ENCODE results near the gene SNW1.
A peak's percentile ranks its signal among the peaks of the same experiment; 100 is the strongest.
"Not testable (repeated sequence)": the region's sequence is repeated elsewhere in the genome, so short reads cannot be mapped to it uniquely, and the experiment has no call there.

Gene SNW1

DNA sequence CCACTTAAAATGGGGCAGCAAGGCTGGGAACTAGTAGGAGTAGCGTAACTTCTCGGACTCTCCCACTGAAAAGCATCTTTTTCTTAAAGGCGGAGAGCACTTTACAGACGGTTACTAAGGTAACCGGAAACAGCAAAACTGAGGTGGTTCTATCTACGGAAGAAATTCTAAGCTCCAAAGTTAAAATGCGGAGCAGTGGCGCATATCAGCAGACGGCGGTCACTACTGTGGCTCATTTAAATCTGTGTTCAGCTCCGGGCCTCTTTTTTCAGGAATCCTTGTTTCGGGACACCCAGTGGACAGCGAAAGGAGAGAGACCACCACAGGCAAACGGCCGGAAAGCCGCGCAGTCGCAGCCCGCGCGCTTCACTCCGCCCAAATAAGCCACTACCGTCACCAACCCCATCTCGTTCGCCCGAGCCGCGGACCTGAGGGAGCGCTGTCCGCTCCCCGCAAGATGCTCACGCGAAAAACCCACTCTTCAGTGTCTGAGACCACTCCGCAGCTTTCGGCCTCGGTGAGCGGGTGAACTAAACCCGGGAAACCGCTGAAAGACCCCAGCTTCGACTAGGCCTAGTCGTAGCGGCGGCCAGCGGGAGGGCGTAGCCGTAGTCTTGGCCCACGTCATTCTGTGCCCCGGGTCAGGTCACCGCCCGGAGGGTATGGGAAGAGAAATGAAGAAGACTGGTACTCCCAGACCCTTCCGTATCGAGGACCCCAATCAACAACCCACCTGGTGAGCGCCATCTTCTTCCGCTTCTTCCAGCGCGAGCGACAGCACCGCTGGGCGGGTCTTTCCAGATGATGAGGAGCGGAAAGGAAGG is at the start of gene SNW1:
SNW1 (minus strand) TSS at position 776 of the 824 bp plus-strand sequence; CDS start at position 747, 29 bp downstream.
- peak; percentile 88 for DNase-seq

DNA sequence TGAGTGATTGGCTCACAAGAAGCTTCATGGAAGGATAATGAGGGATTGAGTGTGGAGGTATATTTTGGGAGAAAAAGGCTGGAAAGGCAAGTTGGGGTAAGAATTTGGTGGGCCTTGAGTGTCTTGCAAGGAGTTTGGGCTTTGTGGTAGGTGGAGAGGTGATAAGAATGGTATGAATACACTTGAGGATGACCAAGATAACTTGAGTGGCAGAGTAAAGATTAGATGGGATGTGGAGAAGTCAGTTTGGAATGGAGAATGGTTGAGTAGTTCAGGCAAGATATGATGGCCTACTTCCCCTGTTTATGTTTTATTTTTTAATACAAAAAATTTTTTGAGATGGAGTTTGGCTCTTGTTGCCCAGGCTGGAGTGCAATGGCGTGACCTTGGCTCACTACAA is 48.1 kb upstream of the SNW1 start:
- no peak for DNase-seq

- no peak for DNase-seq
These were observed 47.3 kb upstream of the SNW1 start for GRCh38 chr14:77808250-77808649.

GRCh38 chr14:77805706-77806105 is 44.8 kb upstream of the SNW1 start:
- DNase-seq: no peak

GRCh38 chr14:77804592-77804991 is 43.6 kb upstream of the SNW1 start:
- no peak for DNase-seq

GRCh38 chr14:77800814-77801213 is 39.9 kb upstream of the SNW1 start:
- no peak for DNase-seq

DNA sequence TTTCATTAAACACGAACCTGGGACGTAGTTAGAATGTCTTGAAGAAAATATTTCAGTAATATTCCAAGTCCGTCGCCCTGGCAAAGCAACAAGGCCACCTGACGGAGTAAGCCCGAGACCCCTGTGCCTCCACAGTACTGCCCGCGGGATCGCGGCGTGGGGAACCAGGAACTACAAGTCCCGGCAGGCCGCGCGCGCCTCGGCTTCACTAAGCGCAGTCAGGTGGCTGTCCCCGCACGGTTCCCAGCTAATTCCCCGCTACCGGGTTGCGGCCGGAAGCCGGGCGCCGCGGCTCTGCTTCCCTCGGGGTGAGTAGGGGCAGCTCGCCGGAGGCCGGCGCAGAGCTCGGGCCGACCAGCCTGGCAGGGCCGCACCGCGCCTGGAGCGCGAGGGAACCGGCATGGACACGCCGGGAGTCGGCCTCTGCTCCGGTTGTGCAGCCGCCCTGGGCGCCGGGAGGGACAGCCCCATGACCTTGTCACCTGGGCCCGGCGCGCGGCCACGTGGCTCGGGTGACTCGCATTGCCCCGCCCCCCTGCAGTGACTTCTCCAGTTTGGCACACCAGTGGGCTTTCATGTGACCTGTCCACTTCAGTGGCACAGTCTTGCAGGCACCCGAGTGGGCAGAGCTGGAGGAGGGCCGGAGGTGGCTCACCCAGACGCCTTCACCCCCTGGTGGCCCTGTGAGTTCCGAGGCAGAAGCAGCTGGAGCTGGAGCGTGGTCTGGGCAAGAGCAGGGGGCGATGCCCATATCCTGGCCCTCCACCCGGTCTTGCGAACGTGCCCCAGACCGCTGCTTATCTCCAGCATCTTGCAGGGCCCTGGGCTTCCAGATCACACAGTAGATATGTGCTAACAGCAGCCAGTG is 39.1 kb upstream of the SNW1 start, which contains the start of gene ADCK1:
ADCK1 (plus strand) TSS at position 247 of the 868 bp plus-strand sequence. CDS start 18,870 bp downstream, outside the sequence.
- DNase-seq: peak; percentile 80

GRCh38 chr14:77799456-77799855 is 38.5 kb upstream of the SNW1 start:
- DNase-seq: not testable (repeated sequence)

- no peak for DNase-seq
These were observed 33.4 kb upstream of the SNW1 start for GRCh38 chr14:77794357-77794756.

DNA sequence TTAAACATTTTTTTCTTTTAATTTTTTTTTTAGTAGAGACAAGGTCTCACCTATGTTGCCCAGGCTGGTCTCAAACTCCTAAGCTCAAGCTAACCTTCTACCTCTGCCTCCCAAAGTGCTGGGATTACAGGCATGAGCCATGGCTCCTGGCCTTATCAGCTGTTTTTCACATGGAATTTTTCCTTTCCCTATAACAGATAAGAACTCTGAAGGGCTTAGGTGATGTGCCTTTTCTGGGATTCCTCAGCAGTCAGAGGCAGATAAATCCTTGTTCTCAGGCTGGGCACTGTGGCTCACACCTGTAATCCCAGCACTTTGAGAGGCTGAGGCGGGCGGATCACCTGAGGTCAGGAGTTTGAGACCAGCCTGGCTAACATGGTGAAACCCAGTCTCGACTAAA is 32.3 kb upstream of the SNW1 start:
- DNase-seq: not testable (repeated sequence)

DNA sequence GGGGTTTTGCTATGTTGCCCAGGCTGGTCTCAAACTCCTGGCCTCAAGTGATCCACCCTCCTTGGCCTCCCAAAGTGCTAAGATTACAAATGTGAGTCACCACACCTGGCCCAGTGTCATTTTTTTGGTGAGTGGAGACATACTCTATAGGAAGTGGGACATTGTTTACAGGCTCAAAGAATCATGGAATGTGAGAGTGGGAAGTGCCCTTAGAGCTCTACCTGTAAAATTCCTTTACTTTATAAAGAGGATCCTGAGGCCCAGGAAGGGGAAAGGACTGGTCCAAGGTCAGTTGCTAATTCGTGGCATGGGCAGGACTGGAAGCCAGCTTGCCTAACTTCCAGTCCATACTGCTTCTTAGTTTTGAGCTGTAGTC is 30.3 kb upstream of the SNW1 start:
- no peak for DNase-seq

DNA sequence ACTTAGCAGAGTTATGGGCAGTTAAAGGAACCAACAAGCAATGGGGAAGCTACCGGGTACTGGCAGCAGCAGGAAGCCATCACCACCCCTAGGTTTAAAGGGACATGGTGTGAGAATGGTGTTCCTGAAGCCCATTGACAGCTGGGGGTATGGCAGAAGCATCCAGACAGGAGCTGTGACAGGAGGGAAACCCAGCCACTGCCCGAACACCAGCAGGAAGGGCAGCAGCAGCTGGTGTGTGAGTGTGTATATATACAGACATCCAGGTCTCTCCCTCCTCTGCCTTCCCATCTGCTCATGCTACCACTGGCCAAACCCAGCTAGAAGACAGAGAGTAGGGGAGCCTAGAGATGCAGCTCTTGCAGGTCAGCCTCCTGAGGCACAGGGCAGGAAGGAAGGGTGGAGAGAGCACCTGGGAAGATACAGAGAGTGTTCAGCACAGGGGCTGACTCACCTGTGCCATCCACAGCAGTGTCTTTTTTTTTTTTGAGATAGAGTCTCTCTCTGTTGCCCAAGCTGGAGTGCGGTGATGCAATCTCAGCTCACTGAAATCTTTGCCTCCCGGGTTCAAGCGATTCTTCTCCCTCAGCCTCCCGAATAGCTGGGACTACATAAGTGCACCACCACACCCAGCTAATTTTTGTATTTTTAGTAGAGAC is 29.7 kb upstream of the SNW1 start:
- DNase-seq: no peak

GRCh38 chr14:77786148-77786547 is 25.2 kb upstream of the SNW1 start:
- no peak for DNase-seq

DNA sequence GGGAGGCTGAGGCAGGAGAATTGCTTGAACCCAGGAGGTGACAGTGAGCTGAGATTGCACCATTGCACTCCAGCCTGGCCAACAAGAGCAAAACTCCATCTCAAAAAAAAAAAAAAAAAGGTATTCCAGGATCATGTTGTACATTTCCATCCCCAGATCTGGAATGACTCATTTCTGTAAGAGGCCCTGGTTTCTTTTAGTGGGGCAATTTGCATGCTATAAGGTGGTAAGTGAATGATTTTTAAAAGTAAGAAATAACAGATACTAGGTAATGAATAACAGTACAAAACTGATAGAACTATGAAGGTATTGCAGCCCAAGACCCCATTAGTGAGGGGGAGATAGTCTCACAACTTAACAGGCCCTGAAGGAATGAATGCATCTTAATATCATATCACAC is 21.2 kb upstream of the SNW1 start:
- no peak for DNase-seq

DNA sequence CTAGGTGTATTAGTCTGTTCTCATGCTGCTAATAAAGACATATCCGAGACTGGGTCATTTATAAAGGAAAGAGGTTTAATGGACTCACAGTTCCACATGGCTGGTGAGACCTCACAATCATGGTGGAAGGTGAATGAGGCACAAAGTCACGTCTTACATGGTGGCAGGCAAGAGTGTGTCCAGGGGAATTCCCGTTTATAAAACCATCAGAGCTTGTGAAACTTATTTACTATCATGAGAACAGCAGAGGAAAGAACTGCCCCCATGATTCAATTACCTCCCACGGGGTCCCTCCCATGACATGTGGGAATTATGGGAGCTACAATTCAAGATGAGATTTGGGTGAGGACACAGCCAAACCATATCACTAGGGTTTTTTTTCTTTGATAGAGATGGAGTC is 13.0 kb upstream of the SNW1 start:
- DNase-seq: not testable (repeated sequence)

DNA sequence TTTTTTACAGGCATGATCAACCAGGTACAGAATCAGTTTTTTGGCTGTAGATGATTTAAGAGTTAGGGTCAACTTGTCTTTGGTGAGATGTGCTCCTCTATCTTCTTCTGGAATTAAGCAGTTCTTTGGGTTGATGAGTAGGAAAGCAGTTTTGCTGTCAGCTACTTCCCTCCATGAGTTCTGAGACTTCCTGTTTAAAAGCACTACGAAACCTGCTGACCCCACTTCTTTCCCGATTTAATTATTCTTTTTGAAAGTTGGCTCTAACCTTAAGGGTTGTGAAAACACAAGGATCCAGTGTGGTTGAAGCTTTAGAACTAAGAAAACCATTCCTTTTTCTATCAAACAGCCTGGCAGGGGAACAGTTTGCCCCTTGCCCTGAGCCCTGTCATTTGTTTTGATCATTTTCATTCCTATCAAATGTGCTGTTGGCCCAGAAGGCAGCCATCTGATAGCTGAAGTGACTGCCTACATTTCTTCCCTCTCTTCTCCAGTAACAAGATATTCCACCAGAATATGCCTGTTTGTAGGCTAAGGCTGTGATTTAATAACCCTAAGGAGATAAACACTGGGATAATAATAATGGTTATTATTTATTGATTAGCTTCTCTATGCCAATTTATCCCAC is 7.6 kb upstream of the SNW1 start:
- not testable (repeated sequence) for DNase-seq

DNA sequence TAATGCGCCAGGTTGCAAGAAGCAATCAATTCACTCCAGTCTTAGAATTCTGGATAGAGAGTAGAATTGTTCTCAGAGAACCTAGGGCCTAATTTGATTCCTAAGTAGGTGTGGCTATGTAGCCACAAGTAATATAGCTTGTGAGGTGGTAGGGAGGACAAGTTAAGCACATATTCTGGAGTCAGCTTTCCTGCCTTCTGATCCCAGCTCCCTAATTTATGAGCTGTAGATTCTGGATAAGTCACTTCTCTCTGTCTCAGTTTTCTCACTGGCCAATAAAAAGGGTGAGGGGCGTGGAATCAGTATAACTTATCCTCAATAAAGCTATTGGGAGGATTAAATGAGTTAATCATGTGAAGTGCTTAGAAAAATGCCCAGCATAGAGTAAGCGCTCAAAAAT is 3.0 kb upstream of the SNW1 start:
- DNase-seq: no peak

DNA sequence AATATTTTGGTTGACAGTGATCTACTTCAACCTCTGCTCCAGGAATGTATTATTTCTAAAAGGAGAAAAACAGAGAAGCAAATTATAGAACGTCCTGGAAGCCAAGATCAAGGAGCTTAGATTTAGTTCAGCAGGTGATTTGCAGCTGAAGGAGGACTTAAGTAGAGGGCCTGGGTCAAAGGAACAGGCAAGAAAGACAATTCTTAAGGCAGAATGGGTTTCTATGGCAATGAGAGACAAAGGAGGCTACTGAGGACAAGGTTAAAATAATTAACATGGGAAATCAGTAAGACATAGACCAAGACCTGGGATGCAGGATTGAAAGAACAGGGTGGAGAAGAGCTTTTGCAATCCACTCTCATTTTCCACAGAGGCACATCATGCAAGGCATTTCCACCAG is 2.4 kb upstream of the SNW1 start:
- no peak for DNase-seq

GRCh38 chr14:77761205-77761931 is 412 bp upstream of the SNW1 start:
- DNase-seq: no peak

GRCh38 chr14:77752799-77753516 is 8.0 kb downstream of the SNW1 start:
- DNase-seq: no peak

DNA sequence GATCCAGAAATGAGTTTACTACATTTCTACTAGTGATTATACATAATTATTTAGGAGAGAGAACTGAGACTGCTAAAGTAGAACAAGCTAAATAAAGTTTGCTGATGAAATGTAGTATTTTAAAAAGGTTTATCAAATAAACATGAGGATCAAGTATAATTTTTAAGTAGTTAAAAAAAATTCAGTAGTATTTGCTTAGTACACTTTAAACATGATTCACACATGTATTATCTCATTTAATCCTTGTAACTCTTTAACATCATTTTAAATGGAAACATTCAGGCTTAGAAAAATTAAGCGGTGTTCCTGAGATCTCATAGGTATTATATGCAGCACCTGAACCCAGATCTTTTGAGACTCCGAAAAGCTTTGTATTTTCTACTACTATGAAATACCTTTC is 8.7 kb downstream of the SNW1 start:
- DNase-seq: no peak
